Choroid plexus epithelial cell (primary cell): Measurements from ENCODE around the gene TRA2B.

Source experiments
- DNase-seq: peaks from one replicate; pipeline ENCODE4 v3.0.0-alpha.2; 2010; ENCODE audit warnings: low read depth
- H3K4me3 ChIP-seq: 2 replicates; pipeline ENCODE4 v1.5.1; 2011; ENCODE audit warnings: low read depth, mild to moderate bottlenecking, control low read depth, low read length, moderate library complexity
- TF ChIP-seq, protein P1 (sequence below): conservative IDR thresholded peaks from 2 replicates; pipeline ENCODE4 v1.5.1; 2011; ENCODE audit warnings: low read depth, mild to moderate bottlenecking, control low read depth, inconsistent platforms, low read length, moderate library complexity

The TRA2B gene

DNA sequence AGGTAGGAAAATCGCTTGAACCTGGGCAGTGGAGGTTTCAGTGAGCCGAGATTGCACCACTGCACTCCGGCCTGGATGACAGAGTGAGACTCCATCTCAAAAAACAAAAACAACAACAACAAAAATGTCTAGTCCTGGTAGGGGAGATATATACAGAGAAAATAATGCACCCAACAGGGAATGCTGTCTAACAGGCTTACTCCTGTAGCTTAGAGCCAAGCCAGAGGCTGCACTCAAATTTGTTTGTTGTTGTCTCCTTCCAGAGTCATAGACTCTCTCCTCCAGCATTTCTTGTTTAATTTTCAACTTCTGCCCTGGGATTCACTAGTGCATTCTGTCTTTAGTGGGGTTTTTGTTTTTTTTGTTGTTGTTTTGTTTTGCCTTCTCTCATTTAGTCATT is 4.6 kb upstream of the TRA2B start:
- TF ChIP-seq, protein P1, sequence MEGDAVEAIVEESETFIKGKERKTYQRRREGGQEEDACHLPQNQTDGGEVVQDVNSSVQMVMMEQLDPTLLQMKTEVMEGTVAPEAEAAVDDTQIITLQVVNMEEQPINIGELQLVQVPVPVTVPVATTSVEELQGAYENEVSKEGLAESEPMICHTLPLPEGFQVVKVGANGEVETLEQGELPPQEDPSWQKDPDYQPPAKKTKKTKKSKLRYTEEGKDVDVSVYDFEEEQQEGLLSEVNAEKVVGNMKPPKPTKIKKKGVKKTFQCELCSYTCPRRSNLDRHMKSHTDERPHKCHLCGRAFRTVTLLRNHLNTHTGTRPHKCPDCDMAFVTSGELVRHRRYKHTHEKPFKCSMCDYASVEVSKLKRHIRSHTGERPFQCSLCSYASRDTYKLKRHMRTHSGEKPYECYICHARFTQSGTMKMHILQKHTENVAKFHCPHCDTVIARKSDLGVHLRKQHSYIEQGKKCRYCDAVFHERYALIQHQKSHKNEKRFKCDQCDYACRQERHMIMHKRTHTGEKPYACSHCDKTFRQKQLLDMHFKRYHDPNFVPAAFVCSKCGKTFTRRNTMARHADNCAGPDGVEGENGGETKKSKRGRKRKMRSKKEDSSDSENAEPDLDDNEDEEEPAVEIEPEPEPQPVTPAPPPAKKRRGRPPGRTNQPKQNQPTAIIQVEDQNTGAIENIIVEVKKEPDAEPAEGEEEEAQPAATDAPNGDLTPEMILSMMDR, result no peak
- no peak for DNase-seq
- no peak overlapping the region for H3K4me3 ChIP-seq

DNA sequence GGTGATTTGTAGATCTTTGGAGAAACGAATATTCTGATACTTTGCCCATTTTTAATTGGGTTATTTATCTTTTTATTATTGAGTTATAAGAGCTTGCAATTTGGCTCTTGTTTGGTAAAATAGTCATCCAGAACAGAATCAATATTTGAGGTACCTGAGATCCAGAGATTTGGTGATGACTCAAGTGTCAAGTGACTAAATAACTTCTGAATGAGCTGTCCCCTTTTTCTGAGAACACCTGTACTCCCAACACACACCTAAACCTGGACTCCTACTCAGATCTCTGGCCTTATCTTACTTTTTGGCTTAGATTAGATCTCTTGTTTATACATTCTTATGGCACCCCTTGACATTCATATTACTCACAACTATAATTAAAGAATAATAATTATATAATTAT is 3.1 kb upstream of the TRA2B start:
- TF ChIP-seq, protein P1, result no peak
- H3K4me3 ChIP-seq, result no peak overlapping the region
- no peak for DNase-seq

- no peak for DNase-seq
- TF ChIP-seq, protein P1, result no peak
- H3K4me3 ChIP-seq, result no peak overlapping the region
Observed at GRCh38 chr3:185939721-185940120, 1.9 kb upstream of the TRA2B start.

DNA sequence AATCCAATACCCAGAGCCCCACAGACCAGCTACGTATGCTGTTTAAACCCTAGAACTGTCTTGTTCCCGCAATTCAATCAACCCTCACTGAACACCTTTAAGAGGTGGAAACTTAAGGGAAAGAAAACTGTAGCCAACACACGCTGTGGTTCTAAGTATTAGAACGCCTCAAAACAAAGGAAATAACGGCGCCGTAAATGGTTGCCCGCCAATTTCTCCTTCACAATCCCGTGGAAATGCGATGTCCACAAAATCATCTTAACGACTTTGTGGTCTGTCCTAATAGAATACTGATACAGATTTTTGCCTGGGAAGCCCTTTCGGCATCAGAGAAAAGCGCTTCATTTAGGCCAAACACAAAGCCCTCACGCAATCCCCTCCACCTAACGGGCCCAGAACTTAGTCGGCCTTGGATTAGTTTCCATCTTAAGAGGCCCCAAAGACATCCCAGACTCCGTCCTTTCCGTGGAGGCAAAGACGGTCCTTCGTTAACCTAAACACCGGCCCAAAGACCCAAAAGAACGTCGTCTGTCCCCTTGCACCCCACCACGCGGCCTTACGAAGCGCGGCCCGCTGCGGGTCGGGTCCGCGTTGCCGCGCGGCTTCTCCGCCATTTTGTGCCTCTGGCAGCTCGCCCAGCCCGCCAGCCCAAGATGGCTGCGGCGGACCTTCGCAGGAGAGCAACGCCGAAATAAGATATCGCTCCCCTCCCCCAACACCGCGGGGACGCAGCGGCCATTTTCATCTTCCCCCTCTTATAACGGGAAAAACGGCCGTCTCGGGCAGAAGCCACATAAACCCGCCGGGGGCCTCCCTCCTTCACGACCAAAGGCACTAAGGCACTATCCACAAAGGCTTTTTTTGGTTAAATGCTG is 763 bp downstream of the TRA2B start:
- peak overlapping the region; percentile 100 for H3K4me3 ChIP-seq
- peak; percentile 89 for DNase-seq
- TF ChIP-seq, protein P1, result no peak

- H3K4me3 ChIP-seq, result peak overlapping the region; percentile 100
- TF ChIP-seq, protein P1, result no peak
Observed at GRCh38 chr3:185936273-185936629, 1.6 kb downstream of the TRA2B start.

DNA sequence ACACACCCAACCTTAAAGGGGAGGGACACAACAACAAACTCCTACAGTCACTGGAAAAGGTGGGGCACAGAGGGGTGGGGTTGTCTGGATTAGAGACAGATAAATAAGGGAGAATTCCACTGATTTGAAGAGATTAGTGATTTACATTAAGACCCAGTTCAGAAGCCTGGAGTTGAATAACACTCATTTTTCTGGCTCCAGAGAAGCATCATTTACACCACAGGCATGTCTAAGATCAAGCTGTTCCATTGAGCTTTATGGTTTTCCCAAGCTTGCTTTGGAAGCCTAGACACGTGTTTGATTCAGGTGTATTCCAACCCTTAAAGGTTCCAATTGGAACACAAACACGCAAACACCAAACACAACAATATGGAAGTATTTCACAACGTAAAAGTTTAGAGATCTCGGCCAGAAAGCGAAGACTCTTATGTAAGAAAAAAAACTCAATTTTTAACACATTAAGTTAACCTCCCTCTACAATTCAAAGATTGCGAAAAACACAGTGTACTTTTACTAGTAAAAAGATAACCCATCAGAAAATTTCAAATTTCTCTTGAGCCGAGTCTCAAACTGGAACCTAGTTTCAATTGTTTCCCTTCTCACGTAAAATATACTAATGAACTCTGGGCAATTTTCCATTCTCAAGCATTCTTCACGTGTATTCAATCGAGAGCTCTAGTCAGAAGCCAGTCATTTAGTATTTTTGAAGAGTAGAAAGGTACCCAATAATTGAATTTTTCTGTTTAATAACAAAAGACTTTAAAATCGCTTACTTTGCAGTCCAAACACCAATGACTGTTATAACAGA is 2.1 kb downstream of the TRA2B start:
- DNase-seq, result peak; percentile 49
- peak overlapping the region; percentile 100 for H3K4me3 ChIP-seq
- TF ChIP-seq, protein P1, result no peak

More at GRCh38 chr3:185936273-185936629, 1.6 kb downstream of the TRA2B start:
- no peak for DNase-seq
